Measurements from ENCODE around the gene TDRD12.

Gene TDRD12

DNA sequence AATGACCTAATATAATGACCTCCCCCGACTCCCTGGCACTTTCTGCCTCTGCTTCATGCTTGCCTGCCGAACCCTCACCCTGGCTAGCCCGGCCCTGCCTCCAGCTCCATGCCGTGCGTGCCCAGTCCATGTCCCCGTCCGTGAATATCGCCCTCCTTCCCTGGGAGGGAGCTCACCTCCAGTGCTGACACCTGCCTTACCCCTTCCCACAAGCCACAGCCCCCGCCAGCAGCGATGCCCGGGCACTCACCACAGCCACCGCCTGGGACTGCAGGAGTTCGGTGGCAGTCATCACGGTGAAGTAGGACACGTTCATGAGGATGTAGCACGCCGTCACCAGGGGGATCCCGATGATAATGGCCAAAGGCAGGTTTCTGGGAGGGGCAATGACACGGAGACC, 140.0 kb downstream of the TDRD12 start:
- Histone ChIP-seq H3K27me3 (ENCODE audit: low read length) (no peaks in the 10 kb centered on the region), H3K4me2 (ENCODE audit: low read depth, low read length, poor library complexity, severe bottlenecking) (no peak overlapping the region)

DNA sequence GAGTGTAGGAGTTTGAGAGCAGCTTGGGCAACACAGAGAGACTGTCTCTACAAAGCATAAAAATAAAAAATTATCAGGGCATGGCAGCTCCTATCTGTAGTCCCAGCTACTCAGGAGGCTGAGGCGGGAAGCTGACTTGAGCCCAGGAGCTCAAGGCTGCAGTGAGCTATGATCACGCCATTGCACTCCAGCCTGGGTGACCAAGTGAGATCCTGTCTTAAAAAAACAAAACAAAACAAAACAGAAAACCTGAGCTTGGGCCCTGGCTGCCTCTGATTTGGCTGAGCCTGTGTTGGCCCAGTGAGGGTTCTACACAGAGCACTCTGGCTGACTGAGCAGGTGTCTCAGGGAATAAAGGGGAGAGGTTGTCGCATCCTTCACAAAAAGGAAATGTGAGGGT, 142.0 kb downstream of the TDRD12 start:
- H3K9ac ChIP-seq (ENCODE audit: low read length): no peak overlapping the region
- no peak overlapping the region for H3K27ac ChIP-seq (ENCODE audit: low read depth, low read length)
- H3K27me3 ChIP-seq (ENCODE audit: low read length): no peaks in the 10 kb centered on the region
- H4K20me1 ChIP-seq (ENCODE audit: low read depth, low read length): no peaks in the 10 kb centered on the region
- no peaks in the 10 kb centered on the region for H3K9me3 ChIP-seq (ENCODE audit: insufficient read depth, low read length)
- no peaks in the 10 kb centered on the region for H3K79me2 ChIP-seq (ENCODE audit: insufficient read depth, low read length)
- H2AFZ ChIP-seq (ENCODE audit: low read depth, low read length, severe bottlenecking): no peak overlapping the region
- TF ChIP-seq, protein P1, sequence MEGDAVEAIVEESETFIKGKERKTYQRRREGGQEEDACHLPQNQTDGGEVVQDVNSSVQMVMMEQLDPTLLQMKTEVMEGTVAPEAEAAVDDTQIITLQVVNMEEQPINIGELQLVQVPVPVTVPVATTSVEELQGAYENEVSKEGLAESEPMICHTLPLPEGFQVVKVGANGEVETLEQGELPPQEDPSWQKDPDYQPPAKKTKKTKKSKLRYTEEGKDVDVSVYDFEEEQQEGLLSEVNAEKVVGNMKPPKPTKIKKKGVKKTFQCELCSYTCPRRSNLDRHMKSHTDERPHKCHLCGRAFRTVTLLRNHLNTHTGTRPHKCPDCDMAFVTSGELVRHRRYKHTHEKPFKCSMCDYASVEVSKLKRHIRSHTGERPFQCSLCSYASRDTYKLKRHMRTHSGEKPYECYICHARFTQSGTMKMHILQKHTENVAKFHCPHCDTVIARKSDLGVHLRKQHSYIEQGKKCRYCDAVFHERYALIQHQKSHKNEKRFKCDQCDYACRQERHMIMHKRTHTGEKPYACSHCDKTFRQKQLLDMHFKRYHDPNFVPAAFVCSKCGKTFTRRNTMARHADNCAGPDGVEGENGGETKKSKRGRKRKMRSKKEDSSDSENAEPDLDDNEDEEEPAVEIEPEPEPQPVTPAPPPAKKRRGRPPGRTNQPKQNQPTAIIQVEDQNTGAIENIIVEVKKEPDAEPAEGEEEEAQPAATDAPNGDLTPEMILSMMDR (IDR thresholded peaks at IDR 0.05; ENCODE audit: insufficient read depth, low read length, poor library complexity, severe bottlenecking): no peak
- no peak for TF ChIP-seq EZH2phosphoT487 (conservative IDR thresholded peaks at IDR 0.05; ENCODE audit: low read length)
- H3K9me2 ChIP-seq (replicated peaks; ENCODE audit: insufficient read depth, low read length): no peaks in the 10 kb centered on the region
- H3K36me3 ChIP-seq (ENCODE audit: low read length): no peaks in the 10 kb centered on the region
- no peak overlapping the region for H3K4me3 ChIP-seq (ENCODE audit: insufficient read depth, low read length, poor library complexity, severe bottlenecking)
- H3K4me2 ChIP-seq (ENCODE audit: low read depth, low read length, poor library complexity, severe bottlenecking): no peak overlapping the region
- no peaks in the 10 kb centered on the region for H3F3A ChIP-seq (ENCODE audit: insufficient read depth)

More for the DNA sequence above, 140.0 kb downstream of the TDRD12 start:
- no peaks in the 10 kb centered on the region for H4K20me1 ChIP-seq (ENCODE audit: low read depth, low read length)
- H2AFZ ChIP-seq (ENCODE audit: low read depth, low read length, severe bottlenecking): no peak overlapping the region
- no peaks in the 10 kb centered on the region for H3K79me2 ChIP-seq (ENCODE audit: insufficient read depth, low read length)
- H3K9me3 ChIP-seq (ENCODE audit: insufficient read depth, low read length): no peaks in the 10 kb centered on the region
- no peak overlapping the region for H3K27ac ChIP-seq (ENCODE audit: low read depth, low read length)
- TF ChIP-seq, protein P1 (IDR thresholded peaks at IDR 0.05; ENCODE audit: insufficient read depth, low read length, poor library complexity, severe bottlenecking): no peak
- TF ChIP-seq EZH2phosphoT487 (conservative IDR thresholded peaks at IDR 0.05; ENCODE audit: low read length): no peak
- no peaks in the 10 kb centered on the region for H3K9me2 ChIP-seq (replicated peaks; ENCODE audit: insufficient read depth, low read length)
- H3K4me3 ChIP-seq (ENCODE audit: insufficient read depth, low read length, poor library complexity, severe bottlenecking): no peak overlapping the region
- H3K36me3 ChIP-seq (ENCODE audit: low read length): no peaks in the 10 kb centered on the region
- no peak overlapping the region for H3K9ac ChIP-seq (ENCODE audit: low read length)
- H3F3A ChIP-seq (ENCODE audit: insufficient read depth): no peaks in the 10 kb centered on the region

GRCh38 chr19:32862173-32862572, 142.6 kb downstream of the TDRD12 start:
- Histone ChIP-seq H3K27me3 (ENCODE audit: low read length) (no peaks in the 10 kb centered on the region), H3K4me2 (ENCODE audit: low read depth, low read length, poor library complexity, severe bottlenecking) (no peak overlapping the region)

More at GRCh38 chr19:32862173-32862572, 142.6 kb downstream of the TDRD12 start:
- no peaks in the 10 kb centered on the region for H3K9me3 ChIP-seq (ENCODE audit: insufficient read depth, low read length)
- no peak overlapping the region for H3K27ac ChIP-seq (ENCODE audit: low read depth, low read length)
- no peak for TF ChIP-seq EZH2phosphoT487 (conservative IDR thresholded peaks at IDR 0.05; ENCODE audit: low read length)
- TF ChIP-seq, protein P1 (IDR thresholded peaks at IDR 0.05; ENCODE audit: insufficient read depth, low read length, poor library complexity, severe bottlenecking): no peak
- H4K20me1 ChIP-seq (ENCODE audit: low read depth, low read length): no peaks in the 10 kb centered on the region
- no peak overlapping the region for H3K9ac ChIP-seq (ENCODE audit: low read length)
- H3K79me2 ChIP-seq (ENCODE audit: insufficient read depth, low read length): no peaks in the 10 kb centered on the region
- no peaks in the 10 kb centered on the region for H3K36me3 ChIP-seq (ENCODE audit: low read length)
- H2AFZ ChIP-seq (ENCODE audit: low read depth, low read length, severe bottlenecking): no peak overlapping the region
- H3K4me3 ChIP-seq (ENCODE audit: insufficient read depth, low read length, poor library complexity, severe bottlenecking): no peak overlapping the region
- no peaks in the 10 kb centered on the region for H3K9me2 ChIP-seq (replicated peaks; ENCODE audit: insufficient read depth, low read length)
- no peaks in the 10 kb centered on the region for H3F3A ChIP-seq (ENCODE audit: insufficient read depth)

All from SU-DHL-6 (cell line).